ENCODE data around the gene RPS23.

The RPS23 gene

GRCh38 chr5:82277987-82278710 lies at the start of gene RPS23:
RPS23 (minus strand) TSS chr5:82278354; CDS start chr5:82278323, 31 bp downstream.
- in situ Hi-C loops (cut with MboI; ENCODE audit: low sequenced_read_pairs): no loop called here

DNA sequence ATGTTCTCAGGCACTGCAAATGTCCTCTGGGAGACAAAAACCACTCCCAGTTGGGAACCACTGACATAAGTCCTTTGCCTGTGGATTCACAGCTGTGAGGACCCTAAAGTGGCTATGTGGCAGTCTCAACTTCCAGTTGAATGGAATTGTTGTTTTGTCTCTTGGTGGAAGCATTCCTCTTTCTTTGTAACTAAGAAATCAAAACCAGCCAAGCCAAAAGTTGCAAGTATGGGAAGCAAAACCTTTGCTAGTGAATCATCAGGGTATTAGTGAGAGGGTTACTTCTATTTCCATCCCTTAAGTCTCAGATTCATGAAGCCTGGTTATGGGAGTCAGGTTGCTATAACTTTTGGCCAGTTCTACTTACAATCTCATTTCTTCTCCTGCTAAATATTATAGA lies 49.8 kb upstream of the RPS23 start:
- in situ Hi-C loops (cut with MboI; ENCODE audit: low sequenced_read_pairs): no loop called here

- in situ Hi-C loops (cut with MboI; ENCODE audit: low sequenced_read_pairs): no loop called here
These were observed 47.8 kb upstream of the RPS23 start for GRCh38 chr5:82325996-82326395.

- in situ Hi-C loops (cut with MboI; ENCODE audit: low sequenced_read_pairs): no loop called here
These were observed 47.0 kb upstream of the RPS23 start for GRCh38 chr5:82325155-82325554.

DNA sequence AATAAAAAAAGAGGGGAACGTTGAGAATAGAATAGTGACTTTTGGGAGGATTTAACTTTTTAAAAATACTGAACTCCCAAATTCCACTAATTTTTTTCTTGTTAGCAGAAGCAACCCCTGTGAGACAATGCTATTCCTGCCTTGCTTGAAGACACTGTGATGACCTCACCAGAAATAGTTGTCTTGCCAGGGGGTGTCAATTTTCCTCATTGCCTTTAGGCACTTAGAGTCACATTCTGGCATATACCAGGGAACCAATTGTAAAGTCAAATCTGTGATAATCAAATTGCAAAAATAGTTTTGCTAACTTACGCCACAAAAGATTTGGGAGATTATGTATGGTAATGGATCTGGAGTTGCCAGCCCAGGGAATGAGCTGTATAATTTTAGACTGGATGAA lies 42.8 kb upstream of the RPS23 start:
- in situ Hi-C loops (cut with MboI; ENCODE audit: low sequenced_read_pairs): no loop called here

GRCh38 chr5:82319651-82320376 lies 41.7 kb upstream of the RPS23 start:
- in situ Hi-C loops (cut with MboI; ENCODE audit: low sequenced_read_pairs): no loop called here

GRCh38 chr5:82319192-82319591 lies 41.0 kb upstream of the RPS23 start:
- in situ Hi-C loops (cut with MboI; ENCODE audit: low sequenced_read_pairs): no loop called here

DNA sequence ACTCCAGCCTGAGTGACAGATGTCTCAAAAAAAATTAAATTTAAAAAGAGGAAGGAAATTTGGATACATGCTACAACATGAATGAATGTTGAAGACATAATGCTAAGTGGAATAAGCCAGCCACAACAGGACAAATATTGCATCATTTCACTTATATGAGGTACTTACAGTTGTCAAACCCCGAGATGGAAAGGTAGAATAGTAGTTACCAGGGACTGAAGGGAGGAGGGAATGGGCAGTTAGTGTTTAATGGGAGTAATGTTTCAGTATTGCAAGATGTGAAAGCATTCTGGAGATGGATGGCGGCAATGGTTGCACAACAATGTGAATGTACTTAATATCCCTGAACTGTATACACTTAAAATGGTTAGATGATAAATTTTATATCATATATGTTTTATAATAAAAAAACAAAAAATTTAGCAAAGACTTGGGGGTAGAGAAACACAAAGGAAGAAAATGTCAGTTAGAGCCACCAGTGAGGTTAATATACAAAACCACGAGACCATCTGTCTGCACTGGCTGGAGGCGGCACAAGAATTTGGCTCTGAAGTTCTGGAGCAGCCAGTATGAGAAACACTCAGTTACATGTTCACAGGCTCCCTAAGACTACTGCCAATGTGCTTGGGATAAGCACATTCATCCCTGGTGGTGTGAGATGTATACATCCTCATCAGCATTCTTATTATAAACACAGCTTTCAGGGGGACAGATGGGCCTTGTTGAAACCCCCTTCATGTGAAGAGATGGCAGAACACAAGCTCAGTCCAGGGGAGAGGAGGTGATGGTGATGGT lies 37.0 kb upstream of the RPS23 start:
- in situ Hi-C loops (cut with MboI; ENCODE audit: low sequenced_read_pairs): no loop called here

DNA sequence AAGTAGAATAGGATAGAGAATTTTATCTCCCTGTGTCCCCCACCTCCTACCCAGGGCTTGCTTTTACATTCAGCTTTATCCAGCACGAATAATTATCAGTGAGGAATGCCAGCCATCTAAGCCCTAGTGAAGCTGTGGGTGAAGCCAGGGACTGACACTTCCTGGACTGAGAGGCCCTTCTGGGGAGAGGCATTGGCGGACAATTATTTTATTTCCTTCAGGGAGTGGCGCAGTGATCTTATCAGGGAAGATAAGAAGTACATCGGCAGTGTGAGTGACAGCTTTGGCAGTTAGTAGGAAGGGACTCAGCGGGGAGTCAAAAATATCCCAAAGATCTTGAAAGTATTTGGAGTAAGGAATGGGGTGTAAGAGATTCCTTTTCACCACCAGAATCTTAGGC lies 34.9 kb upstream of the RPS23 start:
- in situ Hi-C loops (cut with MboI; ENCODE audit: low sequenced_read_pairs): no loop called here

GRCh38 chr5:82312373-82312856 lies 34.3 kb upstream of the RPS23 start:
- in situ Hi-C loops (cut with MboI; ENCODE audit: low sequenced_read_pairs): no loop called here

DNA sequence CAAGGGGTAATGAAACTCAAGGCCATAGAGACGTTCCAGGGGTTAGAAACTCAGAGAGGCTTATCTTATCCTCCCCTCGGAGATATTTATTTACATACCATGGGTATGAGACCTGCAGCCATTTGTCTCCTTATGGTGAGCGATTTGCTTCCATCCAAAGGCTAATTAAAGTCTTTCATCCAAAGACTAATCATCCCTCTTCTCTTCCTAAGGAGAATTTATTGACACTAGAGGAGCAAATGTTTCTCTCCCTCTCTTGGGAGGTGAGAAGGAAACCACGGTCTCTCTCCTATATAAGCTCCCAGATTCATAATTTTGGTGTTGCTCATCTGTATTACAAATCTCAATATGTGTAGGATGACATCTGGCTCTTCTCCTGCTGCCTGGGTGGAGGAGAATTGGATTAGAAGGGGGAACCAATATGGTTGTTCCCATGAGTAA lies 31.0 kb upstream of the RPS23 start:
- in situ Hi-C loops (cut with MboI; ENCODE audit: low sequenced_read_pairs): no loop called here

- in situ Hi-C loops (cut with MboI; ENCODE audit: low sequenced_read_pairs): no loop called here
These were observed 30.3 kb upstream of the RPS23 start for GRCh38 chr5:82308416-82308815.

DNA sequence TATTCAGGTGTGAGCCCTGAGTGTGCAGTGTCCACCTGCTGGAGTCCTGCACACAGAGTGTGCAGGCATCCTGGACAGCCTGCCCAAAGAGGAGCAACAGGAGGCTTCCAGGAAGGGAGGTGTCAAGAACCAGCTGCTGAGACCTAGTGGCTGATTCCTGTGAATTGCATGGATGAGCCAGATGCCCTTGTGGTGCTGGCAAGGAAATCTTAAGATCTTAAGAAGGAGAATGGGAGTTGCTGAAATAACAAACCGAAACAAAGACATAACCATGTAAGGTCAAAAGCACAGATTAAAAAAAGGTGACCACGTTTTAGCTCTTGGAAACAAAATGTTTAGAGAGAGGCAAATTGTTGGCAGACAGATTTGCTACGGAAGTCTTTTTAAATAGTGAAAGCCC lies 29.3 kb upstream of the RPS23 start:
- in situ Hi-C loops (cut with MboI; ENCODE audit: low sequenced_read_pairs): no loop called here

- in situ Hi-C loops (cut with MboI; ENCODE audit: low sequenced_read_pairs): no loop called here
These were observed 28.0 kb upstream of the RPS23 start for GRCh38 chr5:82306151-82306550.

GRCh38 chr5:82301190-82301589 lies 23.0 kb upstream of the RPS23 start:
- in situ Hi-C loops (cut with MboI; ENCODE audit: low sequenced_read_pairs): no loop called here

GRCh38 chr5:82298668-82299067 lies 20.5 kb upstream of the RPS23 start:
- in situ Hi-C loops (cut with MboI; ENCODE audit: low sequenced_read_pairs): no loop called here

DNA sequence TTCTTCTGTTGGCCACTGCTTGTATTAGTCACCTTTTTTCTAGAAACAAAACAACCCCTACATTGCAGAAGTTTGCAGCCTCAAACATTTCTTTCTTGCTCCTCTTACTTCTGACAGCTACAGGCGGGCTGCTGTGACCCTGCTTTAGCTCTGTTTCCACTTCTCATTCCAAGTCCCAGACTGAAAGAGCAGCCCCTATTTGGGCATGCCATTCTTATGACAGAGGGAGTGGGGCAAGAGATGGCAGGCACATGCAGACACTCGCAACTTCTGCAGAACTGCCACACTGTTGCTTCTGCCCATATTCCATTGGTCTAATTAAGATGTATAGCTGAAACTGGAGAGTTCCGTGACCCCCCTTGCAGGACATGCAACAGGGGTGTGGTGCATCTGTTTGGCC lies 19.6 kb upstream of the RPS23 start:
- in situ Hi-C loops (cut with MboI; ENCODE audit: low sequenced_read_pairs): no loop called here

DNA sequence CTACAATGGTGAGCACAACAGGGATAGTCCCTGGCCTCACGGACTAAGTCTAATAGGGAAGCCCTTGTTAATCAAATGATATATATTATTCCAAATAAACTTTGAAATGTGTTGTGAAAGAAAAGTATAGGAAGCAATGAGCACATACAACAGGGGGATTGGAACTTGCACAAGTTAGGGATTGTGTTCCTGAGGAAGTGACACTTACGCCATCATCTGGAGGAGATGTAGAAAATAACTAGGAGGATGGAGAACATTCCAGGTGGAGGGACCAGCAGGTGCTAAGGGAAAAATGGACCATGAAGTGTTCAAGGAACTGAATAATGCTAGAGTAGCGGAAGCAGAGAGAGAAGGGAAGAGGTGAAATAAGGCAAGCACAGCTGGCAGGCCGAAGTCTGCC lies 18.8 kb upstream of the RPS23 start:
- in situ Hi-C loops (cut with MboI; ENCODE audit: low sequenced_read_pairs): no loop called here

DNA sequence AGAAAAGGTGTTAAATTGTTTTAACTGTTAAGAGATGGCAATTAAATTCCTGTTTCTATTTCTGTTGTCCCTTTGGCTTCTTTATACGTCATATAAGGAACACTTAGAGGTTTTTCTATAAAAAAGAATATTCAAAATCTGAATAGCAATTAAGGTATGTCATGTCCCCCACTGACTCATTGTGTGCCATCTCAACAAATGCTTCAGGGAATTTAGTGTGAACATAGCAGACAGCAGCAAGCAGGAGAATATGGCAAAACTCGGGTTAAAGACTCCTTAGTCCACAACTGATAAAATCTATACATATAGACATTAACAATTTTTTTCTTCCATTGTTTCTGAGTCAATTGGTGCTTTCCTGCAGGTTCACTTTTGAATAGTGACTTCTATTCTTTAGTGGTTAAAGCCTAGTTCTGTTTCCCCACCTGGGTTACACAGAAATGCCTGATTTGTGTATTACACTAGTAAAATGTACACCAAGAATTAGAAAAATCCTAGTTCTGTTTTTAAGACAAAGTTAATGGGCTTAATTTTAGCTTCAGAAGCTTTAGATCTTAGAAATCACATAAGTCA lies 17.9 kb upstream of the RPS23 start:
- in situ Hi-C loops (cut with MboI; ENCODE audit: low sequenced_read_pairs): no loop called here

- in situ Hi-C loops (cut with MboI; ENCODE audit: low sequenced_read_pairs): no loop called here
These were observed 17.0 kb upstream of the RPS23 start for GRCh38 chr5:82295144-82295543.

GRCh38 chr5:82291420-82291819 lies 13.3 kb upstream of the RPS23 start:
- in situ Hi-C loops (cut with MboI; ENCODE audit: low sequenced_read_pairs): no loop called here

All from HL-60/S4 treated with phorbol 12-myristate 13-acetate at 8.2 ng/mL for 4 days and 3 days (cell line).